HepG2 (cell line): Measurements from ENCODE around the gene RAD21L1. TPM values are rescaled to one million over a fixed set of nuclear protein-coding genes. Genes with fewer than 3 reads are reported as not detected.
A peak's percentile ranks its signal among the peaks of the same experiment; 100 is the strongest.

Experiments used
- CBX2 ChIP-seq, 2 experiments: fragments of 200-600 bp in 1 of 2; sonication (generic); formaldehyde crosslinking in 1 of 2; IDR thresholded peaks; 2 replicates each; pipeline versions ENCODE4 v1.7.0 to v1.8.1; 2018 to 2022; ENCODE audit warnings: low read depth in 2 of 2, low read length in 1 of 2, mild to moderate bottlenecking in 1 of 2, missing genetic modification reagents in 1 of 2
- CHD2 ChIP-seq: IDR thresholded peaks from 2 replicates; pipeline ENCODE4 v1.6.1; 2011; ENCODE audit warnings: low read depth, low read length, improper control_type of control experiment
- HHEX ChIP-seq: IDR thresholded peaks from 2 replicates; pipeline ENCODE4 v1.6.1; 2016; ENCODE audit warnings: control low read depth
- HMG20A ChIP-seq: IDR thresholded peaks from 2 replicates; pipeline ENCODE4 v1.6.1; 2016; ENCODE audit warnings: borderline replicate concordance
- ISX ChIP-seq: sonication (generic); formaldehyde crosslinking; conservative IDR thresholded peaks from 2 replicates; pipeline ENCODE4 v1.5.0; 2020; ENCODE audit warnings: missing genetic modification reagents
- KDM6A ChIP-seq: IDR thresholded peaks from 2 replicates; pipeline ENCODE4 v1.6.1; 2016; ENCODE audit warnings: low read depth
- KLF13 ChIP-seq: sonication (generic); formaldehyde crosslinking; IDR thresholded peaks from 2 replicates; pipeline ENCODE4 v1.4.0; 2020; ENCODE audit warnings: mild to moderate bottlenecking, missing genetic modification reagents
- MAF1 ChIP-seq: sonication (generic); formaldehyde crosslinking; IDR thresholded peaks from 2 replicates; pipeline ENCODE4 v1.5.0; 2020; ENCODE audit warnings: missing genetic modification reagents, borderline replicate concordance
- MAFF ChIP-seq: IDR thresholded peaks from 2 replicates; pipeline ENCODE4 v1.6.1; 2011; ENCODE audit warnings: low read depth, low read length, improper control_type of control experiment
- MZF1 ChIP-seq: sonication (generic); formaldehyde crosslinking; IDR thresholded peaks from 2 replicates; pipeline ENCODE4 v1.8.1; 2023; ENCODE audit warnings: mild to moderate bottlenecking, missing genetic modification reagents, borderline replicate concordance
- NR2F1 ChIP-seq, 2 experiments: fragments of 450-650 bp in 1 of 2; formaldehyde crosslinking in 1 of 2; IDR thresholded peaks; 2 replicates each; pipeline versions ENCODE4 v1.5.0 to v1.6.1; 2016 to 2020; ENCODE audit warnings: mild to moderate bottlenecking in 1 of 2, missing compliant biosample characterization in 1 of 2, missing genetic modification reagents in 1 of 2, moderate library complexity in 1 of 2
- PHF5A ChIP-seq: IDR thresholded peaks from one replicate; pipeline ENCODE4 v1.6.1; 2018; ENCODE audit warnings: low read depth, missing genetic modification reagents; ENCODE audit not compliant: unreplicated experiment
- POLR2AphosphoS5 ChIP-seq: IDR thresholded peaks from 2 replicates; pipeline ENCODE4 v1.6.1; 2012; ENCODE audit warnings: low read depth, low read length
- RCOR2 ChIP-seq: IDR thresholded peaks from 2 replicates; pipeline ENCODE4 v1.6.1; 2016; ENCODE audit warnings: missing biosample characterization, missing genetic modification reagents
- RFX3 ChIP-seq: IDR thresholded peaks from 2 replicates; pipeline ENCODE4 v1.6.1; 2016; ENCODE audit warnings: missing biosample characterization, missing genetic modification reagents
- RNF2 ChIP-seq: fragments of 450-650 bp; conservative IDR thresholded peaks from 2 replicates; pipeline ENCODE4 v1.6.1; 2016; ENCODE audit warnings: low read depth
- ZFP36L2 ChIP-seq: sonication (generic); formaldehyde crosslinking; IDR thresholded peaks from 2 replicates; pipeline ENCODE4 v1.4.0; 2020; ENCODE audit warnings: missing genetic modification reagents
- ZFP62 ChIP-seq: sonication (generic); formaldehyde crosslinking; IDR thresholded peaks from 2 replicates; pipeline ENCODE4 v1.4.0; 2020; ENCODE audit warnings: missing genetic modification reagents
- ZFX ChIP-seq: sonication (generic); formaldehyde crosslinking; IDR thresholded peaks from 2 replicates; pipeline ENCODE4 v1.4.0; 2020; ENCODE audit warnings: mild to moderate bottlenecking, low read depth, missing genetic modification reagents, moderate library complexity
- ZMYM3 ChIP-seq: sonication (generic); formaldehyde crosslinking; IDR thresholded peaks from 2 replicates; pipeline ENCODE4 v1.5.1; 2020; ENCODE audit warnings: mild to moderate bottlenecking, missing genetic modification reagents
- ZNF142 ChIP-seq: sonication (generic); formaldehyde crosslinking; IDR thresholded peaks from 2 replicates; pipeline ENCODE4 v1.4.0; 2020; ENCODE audit warnings: missing genetic modification reagents
- ZNF501 ChIP-seq: sonication (generic); formaldehyde crosslinking; IDR thresholded peaks from 2 replicates; pipeline ENCODE4 v1.5.1; 2020; ENCODE audit warnings: mild to moderate bottlenecking, moderate library complexity, missing genetic modification reagents
- ZNF598 ChIP-seq: sonication (generic); formaldehyde crosslinking; IDR thresholded peaks from 2 replicates; pipeline ENCODE4 v1.5.1; 2020; ENCODE audit warnings: mild to moderate bottlenecking, missing genetic modification reagents, borderline replicate concordance
- ZXDC ChIP-seq: sonication (generic); formaldehyde crosslinking; IDR thresholded peaks from 2 replicates; pipeline ENCODE4 v1.5.0; 2020; ENCODE audit warnings: mild to moderate bottlenecking, missing genetic modification reagents
- polyA plus RNA-seq, 8 experiments: library from polyadenylated mRNA; depleted of rRNA in 3 of 8; stranded (reverse) in 7 of 8; unstranded in 1 of 8; fragments of >200 nt; fragmentation: Illumina TruSeq in 4 of 8; extraction: Trizol in 4 of 8; gene quantifications; 2 replicates each; pipeline versions ENCODE4 v1.2.1 to v1.2.3, GENCODE V29; 2011 to 2016; ENCODE audit warnings: low read depth in 4 of 8, missing spikeins in 1 of 8, mixed read lengths in 1 of 8; ENCODE audit not compliant: insufficient read depth in 1 of 8
- total RNA-seq, 5 experiments: library from RNA; depleted of rRNA; stranded (reverse); fragments of >200 nt; fragmentation: Illumina TruSeq; extraction: Trizol; gene quantifications; 2 replicates each; pipeline ENCODE4 v1.2.3, GENCODE V29; 2016; ENCODE audit warnings: low read depth in 1 of 5

The RAD21L1 gene
- total and polyA plus RNA-seq, 2 of the 13 experiments (the other 11 are each of a cell fraction or from before 2014, with no cell fraction given) = not detected

GRCh38 chr20:1184638-1185315 lies 41.1 kb upstream of the RAD21L1 start, which contains the start of gene TMEM74B (continued):
- 0 out of 2 replicates have a peak, but pooled peaks have one; percentile 8 for TF ChIP-seq ZMYM3 (CRISPR knock-in tag)
- no peak for TF ChIP-seq MZF1 (CRISPR knock-in tag)
- TF ChIP-seq ZNF501 (CRISPR knock-in tag) = no peak; the same call in 1 of the 2 replicates
- no peak for TF ChIP-seq MAF1 (CRISPR knock-in tag)
- TF ChIP-seq RFX3 (CRISPR knock-in tag) = no peak
- no peak for TF ChIP-seq NR2F1 (CRISPR knock-in tag; IDR thresholded peaks at IDR 0.05)
- 0 out of 2 replicates have a peak, but pooled peaks have one; percentile 11 for TF ChIP-seq ISX (CRISPR knock-in tag)
- TF ChIP-seq CBX2 (IDR thresholded peaks at IDR 0.05; ENCODE audit: low read depth, low read length) = no peak
- TF ChIP-seq CBX2 (CRISPR knock-in tag; IDR thresholded peaks at IDR 0.05; ENCODE audit: low read depth) = no peak; the same call in 1 of the 2 replicates
- TF ChIP-seq ZNF598 = peak; percentile 96; the same call in 1 of the 2 replicates
- TF ChIP-seq HMG20A (CRISPR knock-in tag) = no peak
- TF ChIP-seq PHF5A (CRISPR knock-in tag) = no peak
- TF ChIP-seq RNF2 = 0 out of 2 replicates have a peak, but pooled peaks have one; percentile 53
- TF ChIP-seq ZNF142 (CRISPR knock-in tag) = peak; percentile 57; the same call in 1 of the 2 replicates
- TF ChIP-seq ZFP36L2 = no peak
- TF ChIP-seq POLR2AphosphoS5 = no peak
- no peak for TF ChIP-seq MAFF
- no peak; the same call in 1 of the 2 replicates for TF ChIP-seq ZXDC
- no peak for TF ChIP-seq CHD2
- no peak for TF ChIP-seq HHEX (CRISPR knock-in tag)
- TF ChIP-seq KLF13 (CRISPR knock-in tag) = no peak
- no peak for TF ChIP-seq KDM6A (CRISPR knock-in tag)
- TF ChIP-seq ZFX (CRISPR knock-in tag) = peak; percentile 82; the same call in 1 of the 2 replicates
- TF ChIP-seq ZFP62 (CRISPR knock-in tag) = no peak
- no peak for TF ChIP-seq RCOR2 (CRISPR knock-in tag)
